HepG2 (cell line): ENCODE data around the gene ANKS1B. TPM values are rescaled to one million over a fixed set of nuclear protein-coding genes. Genes with fewer than 3 reads are reported as not detected.

ENCODE experiments used
- ATAC-seq: fragments of 200-7000 bp; cut with Tn5 transposase; 3 replicates; pipeline ENCODE4 v1.9.1; 2020; ENCODE audit warnings: mild to moderate bottlenecking, moderate library complexity
- Bru-seq: library from RNA; stranded (reverse); fragments of 400-500 nt; gene quantifications from one replicate; lab custom pipeline; 2021; lab: Mats Ljungman, UMichigan
- BruChase-seq, 2 experiments: library from RNA; stranded (reverse); fragments of 400-500 nt; gene quantifications; one replicate each; lab custom pipeline; 2021; lab: Mats Ljungman, UMichigan
- BruUV-seq: library from RNA; stranded (reverse); fragments of 400-500 nt; replicated peaks from 2 replicates; lab custom pipeline; 2021; lab: Mats Ljungman, UMichigan
- CTCF ChIA-PET: fragments of 300-600 bp; formaldehyde crosslinking; extraction: SDS; loops from one replicate; lab custom pipeline; 2021; ENCODE audit warnings: low total read pairs, inconsistent platforms, low intra/inter-chr PET ratio; lab: Yijun Ruan, JAX
- POLR2A ChIA-PET: fragments of 350-600 bp; sonication (Branson Sonifier 250); formaldehyde crosslinking; loops from one replicate; lab custom pipeline; 2020; ENCODE audit warnings: antibody characterized with exemption, inconsistent platforms; lab: Yijun Ruan, JAX
- DNase-seq: peaks from one replicate; pipeline ENCODE4 v3.0.0-alpha.2; 2015; ENCODE audit warnings: low spot score
- FAIRE-seq: peaks from 3 replicates; lab custom pipeline; 2011; peaks lifted over from hg19 to GRCh38; lab: Jason Lieb, UNC
- H2AFZ ChIP-seq: one replicate; pipeline ENCODE4 v1.6.1; 2011; ENCODE audit warnings: low read length, inconsistent platforms
- H3K27ac ChIP-seq: fragments of 300-600 bp; 3 replicates; pipeline ENCODE4 v1.8.0; 2011; ENCODE audit warnings: mixed run types, mild to moderate bottlenecking, mixed read lengths, low read length, inconsistent platforms; ENCODE audit not compliant: insufficient read depth; ENCODE audit errors: extremely low read length
- H3K27me3 ChIP-seq, 2 experiments: fragments of 200-600 bp in 1 of 2; 2 replicates in 1 of 2; 3 replicates in 1 of 2; pipeline versions ENCODE4 v1.6.0 to v1.8.0; 2011; ENCODE audit warnings: low read length in 2 of 2, mild to moderate bottlenecking in 2 of 2, moderate library complexity in 2 of 2, inconsistent platforms in 1 of 2; ENCODE audit not compliant: insufficient read depth in 2 of 2, control insufficient read depth in 1 of 2
- H3K36me3 ChIP-seq, 2 experiments: fragments of 200-600 bp in 1 of 2; replicated peaks in 1 of 2; 2 replicates in 1 of 2; 3 replicates in 1 of 2; pipeline versions ENCODE4 v1.5.1 to v1.8.0; 2011; ENCODE audit warnings: low read length in 2 of 2, inconsistent platforms in 1 of 2; ENCODE audit not compliant: insufficient read depth in 2 of 2, control insufficient read depth in 1 of 2
- H3K4me1 ChIP-seq: 2 replicates; pipeline ENCODE4 v1.5.1; 2012; ENCODE audit warnings: low read length, inconsistent platforms; ENCODE audit not compliant: insufficient read depth
- H3K4me2 ChIP-seq: 2 replicates; pipeline ENCODE4 v1.6.0; 2011; ENCODE audit warnings: low read depth, low read length, inconsistent platforms
- H3K4me3 ChIP-seq, 3 experiments: fragments of 200-600 bp in 1 of 3; sonication (generic), shearing (Covaris generic) in 1 of 3; replicated peaks in 1 of 3; 2 replicates each; pipeline ENCODE4 v1.5.1; 2011 to 2016; ENCODE audit warnings: low read length in 3 of 3, inconsistent platforms in 2 of 3, low read depth in 2 of 3, mild to moderate bottlenecking in 2 of 3, control low read depth in 1 of 3, mixed read lengths in 1 of 3; ENCODE audit not compliant: insufficient read depth in 1 of 3
- H3K79me2 ChIP-seq: one replicate; pipeline ENCODE4 v1.6.1; 2011; ENCODE audit warnings: low read length, inconsistent platforms; ENCODE audit not compliant: insufficient read depth
- H3K9ac ChIP-seq: 2 replicates; pipeline ENCODE4 v1.6.0; 2011; ENCODE audit warnings: mild to moderate bottlenecking, low read depth, low read length, inconsistent platforms; ENCODE audit not compliant: insufficient read depth
- H3K9me3 ChIP-seq: 2 replicates; pipeline ENCODE4 v1.5.1; 2012; ENCODE audit warnings: mild to moderate bottlenecking, low read length
- H4K20me1 ChIP-seq: 2 replicates; pipeline ENCODE4 v1.6.0; 2011; ENCODE audit warnings: inconsistent platforms, mild to moderate bottlenecking, low read length, moderate library complexity; ENCODE audit not compliant: insufficient read depth
- ELF4 ChIP-seq: sonication (generic); formaldehyde crosslinking; IDR thresholded peaks from 2 replicates; pipeline ENCODE4 v1.5.0; 2020; ENCODE audit warnings: missing genetic modification reagents, mild to moderate bottlenecking, moderate library complexity, borderline replicate concordance
- ZNF263 ChIP-seq: sonication (generic); formaldehyde crosslinking; IDR thresholded peaks from 2 replicates; pipeline ENCODE4 v1.4.0; 2020; ENCODE audit warnings: missing genetic modification reagents
- WGBS: methylation state at CpG from one replicate; pipeline ENCODE4 v1.1.6; 2017; ENCODE audit warnings: low lambda C conversion rate; 5-methylcytosine and 5-hydroxymethylcytosine counted together
- in situ Hi-C: cut with HindIII; loops from 2 replicates; pipeline ENCODE4 v1.10.0; 2017; ENCODE audit warnings: low pct_unique_long_range_greater_than_20kb; ENCODE audit not compliant: extremely low pct_ligation_motif_present
- intact Hi-C: fragments of 100-400 bp; cut with micrococcal nuclease; formaldehyde crosslinking; loops from one replicate; pipeline ENCODE4 v1.10.0; 2022; ENCODE audit not compliant: unreplicated experiment
- long read RNA-seq, 2 experiments: library from RNA in 1 of 2; library from polyadenylated mRNA in 1 of 2; stranded (forward) in 1 of 2; unstranded in 1 of 2; transcript quantifications; one replicate each; pipeline ENCODE4 v2.0.0, GENCODE V29; 2019 to 2022
- polyA minus RNA-seq, 3 experiments: library from RNA; depleted of rRNA, polyadenylated mRNA; stranded (reverse); fragments of >200 nt; gene quantifications; 2 replicates each; pipeline ENCODE4 v1.2.3, GENCODE V29; 2011; ENCODE audit warnings: low replicate concordance in 1 of 3
- polyA plus RNA-seq, 8 experiments: library from polyadenylated mRNA; depleted of rRNA in 3 of 8; stranded (reverse) in 7 of 8; unstranded in 1 of 8; fragments of >200 nt; fragmentation: Illumina TruSeq in 4 of 8; extraction: Trizol in 4 of 8; gene quantifications; 2 replicates each; pipeline versions ENCODE4 v1.2.1 to v1.2.3, GENCODE V29; 2011 to 2016; ENCODE audit warnings: low read depth in 4 of 8, missing spikeins in 1 of 8, mixed read lengths in 1 of 8; ENCODE audit not compliant: insufficient read depth in 1 of 8
- total RNA-seq, 5 experiments: library from RNA; depleted of rRNA; stranded (reverse); fragments of >200 nt; fragmentation: Illumina TruSeq; extraction: Trizol; gene quantifications; 2 replicates each; pipeline ENCODE4 v1.2.3, GENCODE V29; 2016; ENCODE audit warnings: low read depth in 1 of 5

The ANKS1B gene
- total RNA-seq (2016; rRNA removed; fragmentation: Illumina TruSeq; extraction: Trizol) (0.15 TPM in 1 of 2 replicates, not detected in the other), polyA plus RNA-seq (2011; rRNA removed) (not detected in 2 replicates), polyA minus RNA-seq (2011; rRNA and poly(A)+ RNA removed; ENCODE audit: low replicate concordance) (0.23 TPM in 1 of 2 replicates, not detected in the other), Bru-seq, nascent RNA (percentile 6 among the genes with signal in this experiment), BruChase-seq, experiment 1, labeled RNA remaining after a 6-hour chase (percentile 22 among the genes with signal in this experiment), BruChase-seq, experiment 2, labeled RNA remaining after a 2-hour chase (percentile 24 among the genes with signal in this experiment)
- 0.35 TPM in 1 of 2 replicates, not detected in the other for total RNA-seq (2016; cell fraction: cytosol; rRNA removed; fragmentation: Illumina TruSeq; extraction: Trizol; ENCODE audit: low read depth)
- total RNA-seq (2016; cell fraction: insoluble cytoplasmic fraction; rRNA removed; fragmentation: Illumina TruSeq; extraction: Trizol): not detected in 2 replicates
- total RNA-seq (2016; cell fraction: membrane; rRNA removed; fragmentation: Illumina TruSeq; extraction: Trizol): not detected in 2 replicates
- total RNA-seq (2016; cell fraction: nucleus; rRNA removed; fragmentation: Illumina TruSeq; extraction: Trizol): not detected in 2 replicates
- polyA plus RNA-seq (2011; cell fraction: cytosol; rRNA removed): not detected in 2 replicates
- polyA plus RNA-seq (2011; cell fraction: nucleus; rRNA removed): not detected in 2 replicates
- not detected in 2 replicates for polyA plus RNA-seq (2012)
- not detected in 2 replicates for polyA plus RNA-seq (2016; cell fraction: cytosol; fragmentation: Illumina TruSeq; extraction: Trizol; ENCODE audit: low read depth)
- not detected in 2 replicates for polyA plus RNA-seq (2016; cell fraction: insoluble cytoplasmic fraction; fragmentation: Illumina TruSeq; extraction: Trizol; ENCODE audit: low read depth)
- polyA plus RNA-seq (2016; cell fraction: membrane; fragmentation: Illumina TruSeq; extraction: Trizol; ENCODE audit: low read depth): not detected in 2 replicates
- not detected in 2 replicates for polyA plus RNA-seq (2016; cell fraction: nucleus; fragmentation: Illumina TruSeq; extraction: Trizol; ENCODE audit: insufficient read depth, low read depth)
- polyA minus RNA-seq (2011; cell fraction: cytosol; rRNA and poly(A)+ RNA removed): not detected in 2 replicates
- not detected in 2 replicates for polyA minus RNA-seq (2011; cell fraction: nucleus; rRNA and poly(A)+ RNA removed)
- long read RNA-seq, experiment 1: 0 reads
- long read RNA-seq, experiment 2: 0 reads

DNA sequence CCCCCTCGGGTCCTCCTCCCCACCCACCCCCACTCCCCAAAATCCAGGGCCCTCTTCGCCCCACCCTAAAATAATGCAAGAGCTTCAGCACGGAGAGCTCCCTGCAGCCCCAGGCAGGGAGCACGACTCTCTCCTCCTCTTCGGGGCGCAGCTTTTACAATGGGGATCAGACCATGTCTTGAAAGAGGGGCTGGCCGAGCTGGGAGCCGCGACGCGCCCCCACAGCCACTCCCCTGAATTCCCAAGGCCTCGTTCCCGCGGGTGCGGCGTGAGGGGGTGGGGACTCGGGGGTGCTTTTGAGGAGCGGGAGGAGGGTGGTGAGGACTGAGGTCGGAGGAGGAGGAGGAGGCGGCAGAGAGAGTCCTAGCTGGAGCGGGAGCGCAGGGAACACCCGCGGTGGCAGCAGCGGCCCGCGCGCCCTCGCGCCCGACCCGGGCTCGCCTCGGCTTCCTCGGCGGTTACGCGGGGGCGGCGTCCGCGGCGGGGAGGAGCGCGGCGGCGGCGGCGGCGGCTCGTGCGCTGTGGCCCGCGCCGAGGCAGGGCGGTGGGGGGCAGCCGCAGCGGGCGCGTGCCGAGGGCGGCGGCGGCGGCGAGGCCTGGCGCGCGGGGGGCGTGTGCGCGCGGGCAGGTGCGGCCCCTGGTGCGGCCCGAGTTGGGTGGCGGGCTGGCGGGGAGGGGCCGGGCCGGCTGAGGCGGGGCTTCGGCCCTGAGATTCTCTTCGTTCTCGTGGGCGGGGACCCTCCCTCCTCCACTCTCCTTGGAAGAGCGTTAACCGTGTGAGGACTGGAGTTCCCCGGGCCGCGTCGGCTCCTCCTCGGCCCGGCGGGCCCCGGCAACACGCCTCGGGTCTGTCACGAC, at the start of gene ANKS1B:
Gene ANKS1B (minus strand): TSS at position 666 of the 858 bp plus-strand sequence. CDS start 699 bp downstream, outside the sequence.
- no peak for FAIRE-seq
- peak within 1 kb of the TSS; percentile 48 to 73 (median 54); a peak in 5 of 6 replicates for H3K4me3 ChIP-seq
- in situ Hi-C loops: no loop called here
- H3K9ac ChIP-seq: no peak within 1 kb of the TSS
- H2AFZ ChIP-seq: no peak within 1 kb of the TSS
- peak; percentile 84 for ATAC-seq
- no peak within 1 kb of the TSS for H3K27ac ChIP-seq
- POLR2A ChIA-PET: no interaction called here
- peaks cover 3 to 29% of the 10 kb centered on the region in 2 experiments; a peak in 3 of 5 replicates for H3K27me3 ChIP-seq
- no peak for DNase-seq
- TF ChIP-seq ELF4 (CRISPR knock-in tag) (no peak), ZNF263 (CRISPR knock-in tag) (peak; percentile 86)
- BruUV-seq: no TSS peak
- intact Hi-C loops: no loop called here
- no peaks in the 10 kb centered on the region for H3K9me3 ChIP-seq
- CTCF ChIA-PET: no interaction called here
- H3K36me3 ChIP-seq: no peaks in the 10 kb centered on the region
- H3K4me1 ChIP-seq: peaks cover 6% of the 10 kb centered on the region; the same call in 1 of the 2 replicates
- peak within 1 kb of the TSS; percentile 90 for H3K4me2 ChIP-seq
- H3K79me2 ChIP-seq: no peaks in the 10 kb centered on the region
- 12% methylated on average over 14 of the region's 98 CpGs for WGBS
- H4K20me1 ChIP-seq: no peaks in the 10 kb centered on the region
